Activated T-helper 2 cell treated with anti-CD3 and anti-CD28 coated beads, Interferon-gamma antibody, Interleukin-2, Interleukin-4, amounts not matched to agents 10 μg/mL and 5 μg/mL and 100 μg/mL, durations not matched to agents 14 hours and 24 hours and 36 hours (primary cell): Measurements from ENCODE around the gene RAP2A. TPM values are rescaled to one million over a fixed set of nuclear protein-coding genes. Genes with fewer than 3 reads are reported as not detected.

Experiments
- DNase-seq: peaks from one replicate; pipeline ENCODE4 v3.0.0; 2021; ENCODE audit warnings: low spot score
- H3K27ac Mint-ChIP-seq: one replicate; pipeline ENCODE4 v1.8.0; 2021; ENCODE audit warnings: mixed read lengths
- H3K27me3 Mint-ChIP-seq: one replicate; pipeline ENCODE4 v1.8.0; 2021; ENCODE audit warnings: low read depth, mixed read lengths
- H3K36me3 Mint-ChIP-seq: one replicate; pipeline ENCODE4 v1.8.0; 2021; ENCODE audit warnings: low read depth, mixed read lengths
- H3K4me1 Mint-ChIP-seq: one replicate; pipeline ENCODE4 v1.8.0; 2021; ENCODE audit warnings: low read depth, mixed read lengths
- H3K4me3 Mint-ChIP-seq: one replicate; pipeline ENCODE4 v1.8.0; 2021; ENCODE audit warnings: low read depth, mild to moderate bottlenecking, moderate library complexity, mixed read lengths
- H3K9me3 Mint-ChIP-seq: one replicate; pipeline ENCODE4 v1.8.0; 2021; ENCODE audit warnings: mixed read lengths
- intact Hi-C: fragments of 100-400 bp; cut with micrococcal nuclease; formaldehyde crosslinking; loops from one replicate; pipeline ENCODE4 v1.15.1; 2023
- total RNA-seq: library from RNA; stranded (reverse); gene quantifications from 2 replicates; pipeline ENCODE4 v1.2.3, GENCODE V29; 2022

RAP2A gene
- total RNA-seq, 1 donor from 2014 or later, result 27.1 TPM

DNA sequence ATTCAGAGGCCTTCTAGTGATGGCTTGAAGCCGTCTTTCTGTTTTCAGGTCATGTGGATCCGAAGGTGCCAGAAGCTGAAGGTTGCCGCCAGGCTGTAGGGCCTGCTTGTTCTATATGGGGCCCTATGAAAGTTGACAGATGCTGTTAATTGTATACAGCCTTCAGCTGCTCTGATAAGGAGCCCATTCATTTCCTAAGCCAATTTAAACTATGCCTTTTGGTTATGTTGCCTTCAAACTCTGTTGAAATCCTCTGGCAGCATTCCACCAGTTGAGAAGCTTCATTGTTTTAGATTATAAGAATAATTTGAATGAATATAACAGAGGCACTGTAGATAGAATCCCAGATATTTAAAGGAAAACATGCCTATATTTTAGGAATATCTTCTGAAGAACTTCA, 34.4 kb downstream of the RAP2A start:
- DNase-seq, result no peak
- intact Hi-C loops, result no loop called here
- Mint-ChIP-seq H3K36me3 (peaks cover 24% of the 10 kb centered on the region), H3K4me1 (no peaks in the 10 kb centered on the region), H3K27me3 (no peaks in the 10 kb centered on the region), H3K4me3 (no peak overlapping the region), H3K27ac (no peak overlapping the region), H3K9me3 (no peaks in the 10 kb centered on the region)

GRCh38 chr13:97471711-97472110, 37.7 kb downstream of the RAP2A start:
- Mint-ChIP-seq H3K4me3 (no peak overlapping the region), H3K27ac (no peak overlapping the region), H3K4me1 (no peaks in the 10 kb centered on the region), H3K36me3 (peaks cover 2% of the 10 kb centered on the region), H3K9me3 (no peaks in the 10 kb centered on the region), H3K27me3 (no peaks in the 10 kb centered on the region)
- DNase-seq, result no peak
- intact Hi-C loops, result no loop called here

DNA sequence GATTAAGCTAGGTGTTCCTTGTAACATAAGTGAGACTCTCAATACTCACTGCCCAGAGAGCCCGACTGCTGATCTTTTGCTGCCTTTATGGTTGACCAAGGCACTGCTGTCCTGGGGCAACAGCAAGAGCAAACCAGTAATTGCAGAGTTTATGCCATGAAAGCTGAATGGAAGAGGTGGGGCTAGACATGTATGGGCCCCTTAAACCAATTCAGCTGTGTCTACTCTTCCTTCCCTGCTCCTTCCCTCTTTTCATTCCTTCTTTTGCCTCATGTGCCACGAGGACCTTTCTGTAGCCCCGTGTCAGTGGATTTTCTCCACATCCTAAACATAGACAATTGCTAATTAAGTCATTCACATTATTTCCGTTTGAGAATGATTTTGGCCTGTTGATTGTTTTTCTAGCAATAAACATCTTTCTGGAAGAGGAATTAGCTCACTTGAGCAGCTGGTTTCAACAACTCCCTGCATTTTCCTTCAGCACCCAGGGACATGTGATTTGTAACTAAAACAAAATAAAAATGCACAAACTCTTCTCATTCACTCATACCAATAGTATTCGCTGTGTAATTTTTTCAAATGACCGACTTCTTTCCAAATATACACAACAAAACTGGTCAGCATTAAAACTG, 40.5 kb downstream of the RAP2A start:
- DNase-seq, result no peak
- Mint-ChIP-seq H3K4me3 (no peak overlapping the region), H3K9me3 (no peaks in the 10 kb centered on the region), H3K27ac (no peak overlapping the region), H3K36me3 (no peaks in the 10 kb centered on the region), H3K27me3 (no peaks in the 10 kb centered on the region), H3K4me1 (no peaks in the 10 kb centered on the region)
- intact Hi-C loops, result no loop called here

DNA sequence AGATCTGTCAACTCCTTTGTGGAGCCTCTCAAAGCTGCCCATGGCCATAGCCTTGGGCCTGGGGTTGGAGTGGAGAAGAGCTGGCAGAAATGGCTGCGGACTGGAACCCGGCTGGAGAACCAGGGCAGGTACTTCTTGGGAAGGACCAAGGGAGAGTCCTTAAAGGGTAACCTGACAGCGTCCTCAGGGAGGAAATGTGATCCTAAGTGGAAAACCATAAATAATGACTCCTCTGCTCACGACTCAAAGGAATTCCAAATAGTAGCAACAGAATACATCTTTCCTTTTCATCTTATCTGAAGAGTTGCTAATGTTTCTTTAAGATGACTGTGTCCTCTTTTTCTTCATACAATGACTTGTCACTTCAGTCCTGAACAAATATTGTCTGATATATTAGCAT, 41.0 kb downstream of the RAP2A start:
- H3K4me1 Mint-ChIP-seq, result no peaks in the 10 kb centered on the region
- no peak overlapping the region for H3K4me3 Mint-ChIP-seq
- H3K9me3 Mint-ChIP-seq, result no peaks in the 10 kb centered on the region
- DNase-seq, result no peak
- no peak overlapping the region for H3K27ac Mint-ChIP-seq
- no peaks in the 10 kb centered on the region for H3K36me3 Mint-ChIP-seq
- peaks cover 3% of the 10 kb centered on the region for H3K27me3 Mint-ChIP-seq
- intact Hi-C loops, result no loop called here

- Mint-ChIP-seq H3K4me1 (no peaks in the 10 kb centered on the region), H3K9me3 (no peaks in the 10 kb centered on the region), H3K27me3 (peaks cover 3% of the 10 kb centered on the region), H3K27ac (no peak overlapping the region), H3K36me3 (no peaks in the 10 kb centered on the region), H3K4me3 (no peak overlapping the region)
- no peak for DNase-seq
- intact Hi-C loops, result no loop called here
Measured at GRCh38 chr13:97477844-97478243, 43.9 kb downstream of the RAP2A start.

- no peak for DNase-seq
- no peak overlapping the region for H3K4me3 Mint-ChIP-seq
- peaks cover 3% of the 10 kb centered on the region for H3K27me3 Mint-ChIP-seq
- H3K27ac Mint-ChIP-seq, result no peak overlapping the region
- no peaks in the 10 kb centered on the region for H3K4me1 Mint-ChIP-seq
- no peaks in the 10 kb centered on the region for H3K9me3 Mint-ChIP-seq
- intact Hi-C loops, result no loop called here
- no peaks in the 10 kb centered on the region for H3K36me3 Mint-ChIP-seq
Measured at GRCh38 chr13:97478247-97478646, 44.3 kb downstream of the RAP2A start.

GRCh38 chr13:97483465-97483864, 49.5 kb downstream of the RAP2A start:
- peaks cover 3% of the 10 kb centered on the region for H3K27me3 Mint-ChIP-seq
- H3K4me1 Mint-ChIP-seq, result no peaks in the 10 kb centered on the region
- no peak overlapping the region for H3K27ac Mint-ChIP-seq
- no peaks in the 10 kb centered on the region for H3K36me3 Mint-ChIP-seq
- no peaks in the 10 kb centered on the region for H3K9me3 Mint-ChIP-seq
- no peak for DNase-seq
- intact Hi-C loops, result no loop called here
- H3K4me3 Mint-ChIP-seq, result no peak overlapping the region

DNA sequence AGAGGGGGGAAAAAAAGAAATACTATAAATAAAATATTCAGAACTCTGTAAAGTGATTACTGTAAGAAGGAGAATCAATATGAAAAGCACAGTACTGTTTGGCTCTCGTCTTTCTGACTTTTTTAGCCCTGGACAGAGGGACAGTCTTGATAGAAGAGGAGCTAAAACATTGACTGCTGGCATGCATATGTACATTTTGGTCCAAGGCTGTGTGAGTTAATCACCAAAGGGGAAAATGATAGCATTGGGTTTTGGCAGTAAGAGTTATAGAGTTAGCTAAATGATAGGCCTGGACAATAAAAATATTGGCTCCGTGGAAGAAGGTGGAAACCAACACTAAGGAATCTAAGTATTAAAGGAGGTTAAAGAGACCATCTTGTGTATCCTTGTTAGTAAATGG, 50.3 kb downstream of the RAP2A start:
- intact Hi-C loops, result no loop called here
- Mint-ChIP-seq H3K27me3 (peaks cover 3% of the 10 kb centered on the region), H3K36me3 (no peaks in the 10 kb centered on the region), H3K4me3 (no peak overlapping the region), H3K4me1 (no peaks in the 10 kb centered on the region), H3K9me3 (no peaks in the 10 kb centered on the region), H3K27ac (no peak overlapping the region)
- DNase-seq, result no peak

DNA sequence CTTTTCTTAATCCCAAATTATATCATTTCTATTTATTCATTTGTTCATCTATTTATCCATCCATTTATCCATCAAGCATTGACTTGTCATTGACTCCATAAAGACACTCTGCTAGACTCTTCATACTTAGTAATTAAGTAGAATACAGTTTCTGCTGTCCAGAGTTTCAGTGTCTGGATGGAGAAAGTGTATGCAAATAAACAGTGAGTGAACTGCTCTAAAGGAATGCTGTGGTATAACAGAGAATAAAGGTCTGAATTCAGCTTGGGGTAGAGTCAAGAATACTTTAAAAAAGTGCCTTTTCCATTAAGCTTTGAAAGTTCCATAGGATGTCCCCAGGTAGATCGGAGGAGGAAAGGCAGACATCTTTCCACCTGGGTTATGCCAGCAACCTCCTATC, 51.4 kb downstream of the RAP2A start:
- H3K4me1 Mint-ChIP-seq, result no peaks in the 10 kb centered on the region
- H3K4me3 Mint-ChIP-seq, result no peak overlapping the region
- DNase-seq, result no peak
- no peaks in the 10 kb centered on the region for H3K27me3 Mint-ChIP-seq
- H3K27ac Mint-ChIP-seq, result no peak overlapping the region
- H3K36me3 Mint-ChIP-seq, result no peaks in the 10 kb centered on the region
- no peaks in the 10 kb centered on the region for H3K9me3 Mint-ChIP-seq
- intact Hi-C loops, result no loop called here

DNA sequence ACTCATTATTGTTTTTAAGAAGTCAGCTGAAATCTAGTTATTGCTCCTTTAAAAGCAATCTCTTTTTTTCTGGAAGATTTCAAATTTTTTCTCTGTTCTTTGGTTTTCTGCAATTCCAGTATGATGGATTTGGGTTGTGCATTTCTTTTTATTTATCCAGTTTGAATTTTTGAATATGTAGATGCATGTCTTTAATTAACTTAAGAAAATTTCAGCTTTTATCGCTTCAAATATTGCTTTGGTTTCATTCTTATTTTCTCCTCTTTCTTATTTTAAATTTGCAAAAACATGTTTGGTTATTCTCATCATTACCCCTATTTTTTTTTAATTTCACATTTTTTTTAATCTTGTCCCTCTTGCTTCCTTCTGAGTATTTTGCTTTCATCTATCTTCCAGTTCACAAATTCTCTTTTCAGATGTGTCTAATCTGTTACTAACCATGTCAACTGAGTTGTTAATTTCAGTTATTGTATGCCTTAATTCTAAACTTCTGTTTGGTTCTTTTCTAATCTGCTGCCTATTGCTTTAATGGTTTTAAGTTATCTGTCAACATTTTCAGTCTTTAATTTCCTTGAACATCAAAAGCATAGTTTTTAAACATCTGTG, 56.8 kb downstream of the RAP2A start:
- H3K4me3 Mint-ChIP-seq, result no peak overlapping the region
- no peaks in the 10 kb centered on the region for H3K36me3 Mint-ChIP-seq
- DNase-seq, result no peak
- H3K9me3 Mint-ChIP-seq, result peaks cover 7% of the 10 kb centered on the region
- H3K27me3 Mint-ChIP-seq, result peaks cover 3% of the 10 kb centered on the region
- intact Hi-C loops, result no loop called here
- H3K4me1 Mint-ChIP-seq, result no peaks in the 10 kb centered on the region
- H3K27ac Mint-ChIP-seq, result no peak overlapping the region

DNA sequence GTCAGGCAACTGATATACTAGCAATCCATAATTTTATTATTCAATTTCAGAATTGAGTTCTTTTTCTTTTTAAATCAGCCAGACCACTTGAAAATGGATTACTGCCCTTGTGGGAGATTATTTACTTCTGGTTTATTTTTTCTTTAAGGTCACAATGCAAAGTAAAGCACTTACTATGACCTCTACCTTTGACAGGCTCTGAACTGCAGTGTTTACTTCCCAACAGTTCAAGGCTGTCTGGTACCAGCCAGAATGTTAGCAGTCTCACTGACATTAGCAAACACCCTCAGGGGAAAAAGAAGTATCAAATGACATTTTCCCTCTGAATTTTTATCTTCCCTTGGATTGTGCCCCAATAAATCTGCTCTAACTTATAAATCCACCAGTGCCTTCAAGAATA, 57.5 kb downstream of the RAP2A start:
- Mint-ChIP-seq H3K36me3 (no peaks in the 10 kb centered on the region), H3K4me1 (no peaks in the 10 kb centered on the region), H3K9me3 (peaks cover 7% of the 10 kb centered on the region), H3K27ac (no peak overlapping the region), H3K4me3 (no peak overlapping the region), H3K27me3 (peaks cover 3% of the 10 kb centered on the region)
- DNase-seq, result no peak
- intact Hi-C loops, result no loop called here

- intact Hi-C loops, result no loop called here
- no peaks in the 10 kb centered on the region for H3K36me3 Mint-ChIP-seq
- peaks cover 7% of the 10 kb centered on the region for H3K9me3 Mint-ChIP-seq
- no peak overlapping the region for H3K27ac Mint-ChIP-seq
- H3K4me3 Mint-ChIP-seq, result no peak overlapping the region
- DNase-seq, result no peak
- peaks cover 3% of the 10 kb centered on the region for H3K27me3 Mint-ChIP-seq
- H3K4me1 Mint-ChIP-seq, result no peaks in the 10 kb centered on the region
Measured at GRCh38 chr13:97492257-97492656, 58.3 kb downstream of the RAP2A start.

- peaks cover 3% of the 10 kb centered on the region for H3K27me3 Mint-ChIP-seq
- intact Hi-C loops, result no loop called here
- DNase-seq, result no peak
Measured at GRCh38 chr13:97492684-97493371, 58.9 kb downstream of the RAP2A start.

More at GRCh38 chr13:97492684-97493371, 58.9 kb downstream of the RAP2A start:
- Mint-ChIP-seq H3K9me3 (peaks cover 7% of the 10 kb centered on the region), H3K36me3 (no peaks in the 10 kb centered on the region), H3K4me3 (no peak overlapping the region), H3K4me1 (no peaks in the 10 kb centered on the region), H3K27ac (no peak overlapping the region)
